DND-41 (cell line): ENCODE measurements around the gene LRRC47.

ENCODE experiments used
- ATAC-seq: fragments of 200-7000 bp; cut with Tn5 transposase; 3 replicates; pipeline ENCODE4 v1.9.1; 2021; ENCODE audit warnings: low read depth; ENCODE audit not compliant: insufficient read depth
- DNase-seq: peaks from one replicate; pipeline ENCODE4 v3.0.0-alpha.2; 2020
- H2AFZ ChIP-seq: 2 replicates; pipeline ENCODE4 v1.6.0; 2012; ENCODE audit warnings: low read depth, low read length
- H3K27ac ChIP-seq: 2 replicates; pipeline ENCODE4 v1.5.1; 2012; ENCODE audit warnings: low read length, inconsistent platforms
- H3K27me3 ChIP-seq: fragments of 200-600 bp; sonication (generic); 2 replicates; pipeline ENCODE4 v1.6.0; 2012; ENCODE audit warnings: low read length, mild to moderate bottlenecking, inconsistent platforms; ENCODE audit not compliant: insufficient read depth, poor library complexity
- H3K36me3 ChIP-seq: 2 replicates; pipeline ENCODE4 v1.5.1; 2012; ENCODE audit warnings: low read length, inconsistent platforms; ENCODE audit not compliant: insufficient read depth
- H3K4me1 ChIP-seq: 2 replicates; pipeline ENCODE4 v1.5.1; 2012; ENCODE audit warnings: mild to moderate bottlenecking, low read length; ENCODE audit not compliant: insufficient read depth
- H3K4me2 ChIP-seq: 2 replicates; pipeline ENCODE4 v1.6.0; 2012; ENCODE audit warnings: mild to moderate bottlenecking, moderate library complexity, low read length, inconsistent platforms; ENCODE audit not compliant: insufficient read depth
- H3K4me3 ChIP-seq, 2 experiments: fragments of 200-600 bp in 1 of 2; shearing (Covaris generic) in 1 of 2; 2 replicates each; pipeline ENCODE4 v1.5.1; 2012 to 2016; ENCODE audit warnings: inconsistent platforms in 2 of 2, low read length in 2 of 2, mild to moderate bottlenecking in 2 of 2, low read depth in 1 of 2, moderate library complexity in 1 of 2
- H3K79me2 ChIP-seq: 2 replicates; pipeline ENCODE4 v1.6.0; 2012; ENCODE audit warnings: low read length, inconsistent platforms; ENCODE audit not compliant: insufficient read depth
- H3K9ac ChIP-seq: 2 replicates; pipeline ENCODE4 v1.6.0; 2012; ENCODE audit warnings: low read depth, mild to moderate bottlenecking, inconsistent platforms, low read length, moderate library complexity
- H3K9me3 ChIP-seq: 2 replicates; pipeline ENCODE4 v1.5.1; 2012; ENCODE audit warnings: low read length, moderate library complexity, mild to moderate bottlenecking, inconsistent platforms; ENCODE audit not compliant: insufficient read depth, severe bottlenecking
- H4K20me1 ChIP-seq: 2 replicates; pipeline ENCODE4 v1.6.0; 2012; ENCODE audit warnings: low read length; ENCODE audit not compliant: insufficient read depth
- EZH2 ChIP-seq: IDR thresholded peaks from 3 replicates; pipeline ENCODE4 v1.6.1; 2012; ENCODE audit warnings: borderline replicate concordance, low read depth, mild to moderate bottlenecking, moderate library complexity, low read length, inconsistent platforms; ENCODE audit not compliant: severe bottlenecking
- TF ChIP-seq, protein P1 (sequence below): IDR thresholded peaks from 2 replicates; pipeline ENCODE4 v1.5.1; 2012; ENCODE audit warnings: borderline replicate concordance, low read length, moderate library complexity, mild to moderate bottlenecking; ENCODE audit not compliant: poor library complexity, severe bottlenecking; ENCODE audit errors: extremely low read depth

LRRC47 gene

DNA sequence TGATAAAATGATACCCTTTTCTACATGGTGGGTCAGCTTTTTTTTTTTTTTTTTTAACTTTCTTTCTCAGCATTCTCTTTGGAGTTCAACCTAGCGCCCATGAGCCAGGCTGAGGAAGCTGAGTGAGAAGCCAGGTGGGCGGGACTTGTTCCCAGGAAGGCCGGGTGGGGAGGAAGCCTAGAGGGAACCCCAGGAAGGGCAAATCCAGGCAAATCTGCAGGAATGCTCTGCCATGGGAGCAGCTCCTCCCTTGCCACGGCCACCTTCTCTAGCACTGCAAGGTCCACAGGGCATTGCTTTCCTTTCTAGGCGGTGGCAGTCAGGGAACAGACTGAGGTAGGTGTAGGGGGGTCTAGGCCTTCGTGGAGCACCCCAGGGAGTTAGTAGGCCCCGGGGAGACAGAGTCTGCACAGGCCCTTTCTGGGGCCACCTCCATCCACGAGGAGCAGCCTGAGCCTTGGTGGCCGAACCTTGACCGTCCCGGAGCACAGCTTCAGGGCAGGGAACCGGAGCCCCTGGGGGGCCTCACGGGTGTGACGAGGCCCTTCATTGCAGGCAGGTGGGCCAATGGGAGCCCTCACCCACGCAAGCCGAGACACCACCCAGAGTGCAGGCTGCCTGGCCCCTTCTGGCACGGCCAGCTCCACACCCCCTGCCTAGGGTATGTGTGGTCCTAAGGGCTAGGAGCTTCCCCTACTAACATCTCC lies 62.3 kb downstream of the LRRC47 start:
- Histone ChIP-seq H2AFZ (no peak overlapping the region), H3K4me2 (no peak overlapping the region), H3K9ac (no peak overlapping the region), H3K9me3 (no peaks in the 10 kb centered on the region), H3K27me3 (no peaks in the 10 kb centered on the region), H3K27ac (no peak overlapping the region), H3K4me3 (no peak overlapping the region), H4K20me1 (peaks cover 12% of the 10 kb centered on the region; the same call in 1 of the 2 replicates), H3K79me2 (no peaks in the 10 kb centered on the region), H3K36me3 (peaks cover 53% of the 10 kb centered on the region), H3K4me1 (no peaks in the 10 kb centered on the region)
- ATAC-seq (no peak), DNase-seq (no peak)
- TF ChIP-seq, protein P1, sequence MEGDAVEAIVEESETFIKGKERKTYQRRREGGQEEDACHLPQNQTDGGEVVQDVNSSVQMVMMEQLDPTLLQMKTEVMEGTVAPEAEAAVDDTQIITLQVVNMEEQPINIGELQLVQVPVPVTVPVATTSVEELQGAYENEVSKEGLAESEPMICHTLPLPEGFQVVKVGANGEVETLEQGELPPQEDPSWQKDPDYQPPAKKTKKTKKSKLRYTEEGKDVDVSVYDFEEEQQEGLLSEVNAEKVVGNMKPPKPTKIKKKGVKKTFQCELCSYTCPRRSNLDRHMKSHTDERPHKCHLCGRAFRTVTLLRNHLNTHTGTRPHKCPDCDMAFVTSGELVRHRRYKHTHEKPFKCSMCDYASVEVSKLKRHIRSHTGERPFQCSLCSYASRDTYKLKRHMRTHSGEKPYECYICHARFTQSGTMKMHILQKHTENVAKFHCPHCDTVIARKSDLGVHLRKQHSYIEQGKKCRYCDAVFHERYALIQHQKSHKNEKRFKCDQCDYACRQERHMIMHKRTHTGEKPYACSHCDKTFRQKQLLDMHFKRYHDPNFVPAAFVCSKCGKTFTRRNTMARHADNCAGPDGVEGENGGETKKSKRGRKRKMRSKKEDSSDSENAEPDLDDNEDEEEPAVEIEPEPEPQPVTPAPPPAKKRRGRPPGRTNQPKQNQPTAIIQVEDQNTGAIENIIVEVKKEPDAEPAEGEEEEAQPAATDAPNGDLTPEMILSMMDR, result no peak
- TF ChIP-seq EZH2, result no peak

DNA sequence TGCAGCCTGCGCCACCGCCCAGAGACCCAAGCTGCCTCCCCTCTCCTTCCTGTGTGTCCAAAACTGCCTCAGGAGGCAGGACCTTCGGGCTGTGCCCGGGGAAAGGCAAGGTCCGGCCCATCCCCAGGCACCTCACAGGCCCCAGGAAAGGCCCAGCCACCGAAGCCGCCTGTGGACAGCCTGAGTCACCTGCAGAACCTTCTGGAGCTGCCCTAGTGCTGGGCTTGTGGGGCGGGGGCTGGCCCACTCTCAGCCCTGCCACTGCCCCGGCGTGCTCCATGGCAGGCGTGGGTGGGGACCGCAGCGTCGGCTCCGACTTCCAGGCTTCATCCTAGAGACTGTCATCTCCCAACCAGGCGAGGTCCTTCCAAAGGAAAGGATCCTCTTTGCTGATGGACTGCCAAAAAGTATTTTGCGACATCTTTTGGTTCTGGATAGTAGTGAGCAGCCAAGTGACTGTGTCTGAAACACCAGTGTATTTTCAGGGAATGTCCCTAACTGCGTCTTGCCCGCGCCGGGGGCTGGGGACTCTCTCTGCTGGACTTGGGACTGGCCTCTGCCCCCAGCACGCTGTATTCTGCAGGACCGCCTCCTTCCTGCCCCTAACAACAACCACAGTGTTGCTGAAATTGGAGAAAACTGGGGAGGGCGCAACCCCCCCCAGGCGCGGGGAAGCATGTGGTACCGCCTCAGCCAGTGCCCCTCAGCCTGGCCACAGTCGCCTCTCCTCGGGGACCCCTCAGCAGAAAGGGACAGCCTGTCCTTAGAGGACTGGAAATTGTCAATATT lies 63.0 kb downstream of the LRRC47 start:
- no peaks in the 10 kb centered on the region for H3K79me2 ChIP-seq
- H3K27me3 ChIP-seq, result no peaks in the 10 kb centered on the region
- no peak overlapping the region for H3K4me3 ChIP-seq
- H2AFZ ChIP-seq, result no peak overlapping the region
- peaks cover 55% of the 10 kb centered on the region for H3K36me3 ChIP-seq
- no peak overlapping the region for H3K27ac ChIP-seq
- ATAC-seq (no peak), DNase-seq (no peak)
- no peaks in the 10 kb centered on the region for H3K9me3 ChIP-seq
- peaks cover 12% of the 10 kb centered on the region; the same call in 1 of the 2 replicates for H4K20me1 ChIP-seq
- H3K4me1 ChIP-seq, result no peaks in the 10 kb centered on the region
- TF ChIP-seq EZH2, result no peak
- H3K4me2 ChIP-seq, result no peak overlapping the region
- no peak overlapping the region for H3K9ac ChIP-seq

DNA sequence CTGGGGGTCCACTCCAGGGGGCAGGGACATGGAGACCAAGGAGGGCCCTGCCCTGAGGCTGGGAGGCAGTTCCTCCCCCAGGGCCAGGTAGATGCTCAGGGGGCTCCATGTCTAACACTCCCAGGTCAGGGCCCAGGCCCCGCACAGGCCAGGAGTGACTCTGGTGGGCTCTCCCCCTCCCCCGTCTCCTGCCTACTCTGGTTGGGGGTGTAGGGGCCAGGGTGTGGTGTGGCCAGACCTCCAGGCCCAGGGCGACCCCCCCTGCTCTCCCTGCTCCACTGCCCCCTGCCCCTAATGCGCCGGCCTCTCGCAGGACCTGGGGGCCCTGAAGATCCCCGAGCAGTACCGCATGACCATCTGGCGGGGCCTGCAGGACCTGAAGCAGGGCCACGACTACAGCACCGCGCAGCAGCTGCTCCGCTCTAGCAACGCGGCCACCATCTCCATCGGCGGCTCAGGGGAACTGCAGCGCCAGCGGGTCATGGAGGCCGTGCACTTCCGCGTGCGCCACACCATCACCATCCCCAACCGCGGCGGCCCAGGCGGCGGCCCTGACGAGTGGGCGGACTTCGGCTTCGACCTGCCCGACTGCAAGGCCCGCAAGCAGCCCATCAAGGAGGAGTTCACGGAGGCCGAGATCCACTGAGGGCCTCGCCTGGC lies 63.7 kb downstream of the LRRC47 start:
- Histone ChIP-seq H3K9ac (no peak overlapping the region), H3K27ac (no peak overlapping the region), H3K9me3 (no peaks in the 10 kb centered on the region), H3K4me3 (no peak overlapping the region), H2AFZ (no peak overlapping the region), H4K20me1 (peaks cover 12% of the 10 kb centered on the region; the same call in 1 of the 2 replicates), H3K27me3 (no peaks in the 10 kb centered on the region), H3K4me1 (no peaks in the 10 kb centered on the region), H3K79me2 (no peaks in the 10 kb centered on the region), H3K4me2 (no peak overlapping the region), H3K36me3 (peaks cover 62% of the 10 kb centered on the region)
- DNase-seq (no peak), ATAC-seq (no peak)
- TF ChIP-seq, protein P1, result no peak
- TF ChIP-seq EZH2, result no peak
